Thoracic aorta (tissue), 2 donors: ENCODE data around the gene CELF4. TPM values are rescaled to one million over a fixed set of nuclear protein-coding genes. Genes with fewer than 3 reads are reported as not detected.

Experiments
- ATAC-seq: fragments of 150-250 bp; one replicate; pipeline ENCODE4 v1.8.0; 2017; ENCODE audit warnings: low read depth; ENCODE audit not compliant: insufficient number of reproducible peaks, low FRiP score
- DNase-seq: peaks from one replicate; pipeline ENCODE4 v3.0.0-alpha.2; 2020; ENCODE audit warnings: low spot score
- H3K27ac ChIP-seq, 2 donors: fragments of 200-600 bp; sonication (generic); 1 replicate in 1 of 2; 2 replicates in 1 of 2; pipeline ENCODE4 v1.5.1; 2016; ENCODE audit warnings: mild to moderate bottlenecking in 2 of 2, moderate library complexity in 2 of 2
- H3K27me3 ChIP-seq: fragments of 200-600 bp; sonication (generic); replicated peaks from 2 replicates; pipeline ENCODE4 v1.6.0; 2016; ENCODE audit warnings: mild to moderate bottlenecking; ENCODE audit not compliant: insufficient read depth
- H3K36me3 ChIP-seq: fragments of 200-600 bp; sonication (generic); one replicate; pipeline ENCODE4 v1.5.1; 2016
- H3K4me1 ChIP-seq, 2 donors: fragments of 200-600 bp; sonication (generic); 1 replicate in 1 of 2; 2 replicates in 1 of 2; pipeline versions ENCODE4 v1.5.1 to v1.6.0; 2016; ENCODE audit warnings: low read depth in 2 of 2, mild to moderate bottlenecking in 1 of 2; ENCODE audit not compliant: control insufficient read depth in 1 of 2
- H3K4me3 ChIP-seq: fragments of 200-600 bp; sonication (generic); 2 replicates; pipeline ENCODE4 v1.5.1; 2016; ENCODE audit warnings: mild to moderate bottlenecking
- H3K9me3 ChIP-seq: fragments of 200-600 bp; sonication (generic); 2 replicates; pipeline ENCODE4 v1.5.1; 2016
- CTCF ChIP-seq: fragments of 200-600 bp; sonication (generic); IDR thresholded peaks from one replicate; pipeline ENCODE4 v1.5.1; 2019; ENCODE audit warnings: antibody characterized with exemption
- total RNA-seq, 2 donors: library from RNA; depleted of rRNA; stranded (reverse); fragments of >200 nt; gene quantifications; one replicate each; pipeline versions ENCODE4 v1.1.0 to v1.2.3, GENCODE V29; 2016

Gene CELF4
- total RNA-seq, 2 donors from 2014 or later: not detected

DNA sequence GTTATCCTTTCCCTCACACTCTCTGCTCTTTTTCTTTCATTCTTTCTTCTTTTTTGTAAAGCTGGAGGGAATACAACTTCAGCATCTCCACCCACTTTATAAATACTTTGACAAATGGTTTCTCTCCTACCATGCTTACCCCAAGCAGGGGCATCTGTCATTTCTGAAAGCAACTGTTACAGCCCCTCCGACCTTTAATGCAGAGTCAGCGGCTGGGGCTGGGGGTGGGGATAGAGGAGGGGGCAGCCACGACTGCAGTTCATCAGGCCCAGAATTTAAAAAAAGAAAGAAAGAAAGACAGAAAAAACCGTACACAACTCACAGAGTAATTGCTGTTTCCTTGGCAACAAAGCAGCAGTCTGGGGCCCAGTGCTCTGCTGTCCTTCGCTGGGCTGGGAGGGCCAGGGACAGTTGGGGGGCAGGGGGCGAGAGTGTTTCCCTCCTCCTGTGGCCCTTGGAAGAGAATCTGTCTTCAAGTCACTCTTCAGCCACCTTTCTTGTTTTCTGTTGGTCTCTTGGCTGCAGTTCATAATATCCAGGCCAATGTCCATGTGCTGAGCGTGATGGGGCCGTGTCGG lies 53.8 kb downstream of the CELF4 start:
- no peak overlapping the region for H3K27ac ChIP-seq
- no peaks in the 10 kb centered on the region for H3K9me3 ChIP-seq
- H3K4me3 ChIP-seq: no peak overlapping the region
- DNase-seq (no peak), ATAC-seq (no peak)
- no peaks in the 10 kb centered on the region for H3K36me3 ChIP-seq
- H3K27me3 ChIP-seq: no peaks in the 10 kb centered on the region
- TF ChIP-seq CTCF: no peak
- no peaks in the 10 kb centered on the region for H3K4me1 ChIP-seq

DNA sequence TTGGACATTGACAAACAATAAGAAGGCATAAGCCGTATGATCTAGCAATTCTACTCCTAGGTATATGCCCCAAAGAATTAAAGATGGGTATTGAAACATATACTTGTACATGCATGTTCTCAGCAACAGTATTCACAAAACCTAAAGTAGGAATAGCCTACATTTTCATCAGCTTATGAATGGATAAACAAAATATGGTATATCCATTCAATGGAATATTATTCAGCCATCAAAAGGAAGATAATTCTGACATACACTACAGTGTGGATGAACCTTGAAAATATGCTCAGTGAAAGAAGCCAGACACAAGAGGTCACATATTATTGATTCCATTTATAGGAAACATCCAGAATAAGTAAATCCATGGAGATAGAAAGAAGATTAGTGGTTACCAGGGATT lies 56.0 kb downstream of the CELF4 start:
- DNase-seq: no peak
- Histone ChIP-seq H3K9me3 (no peaks in the 10 kb centered on the region), H3K36me3 (no peaks in the 10 kb centered on the region), H3K4me3 (no peak overlapping the region), H3K27me3 (no peaks in the 10 kb centered on the region), H3K27ac (no peak overlapping the region), H3K4me1 (no peaks in the 10 kb centered on the region)
- no peak for ATAC-seq
- TF ChIP-seq CTCF: no peak

DNA sequence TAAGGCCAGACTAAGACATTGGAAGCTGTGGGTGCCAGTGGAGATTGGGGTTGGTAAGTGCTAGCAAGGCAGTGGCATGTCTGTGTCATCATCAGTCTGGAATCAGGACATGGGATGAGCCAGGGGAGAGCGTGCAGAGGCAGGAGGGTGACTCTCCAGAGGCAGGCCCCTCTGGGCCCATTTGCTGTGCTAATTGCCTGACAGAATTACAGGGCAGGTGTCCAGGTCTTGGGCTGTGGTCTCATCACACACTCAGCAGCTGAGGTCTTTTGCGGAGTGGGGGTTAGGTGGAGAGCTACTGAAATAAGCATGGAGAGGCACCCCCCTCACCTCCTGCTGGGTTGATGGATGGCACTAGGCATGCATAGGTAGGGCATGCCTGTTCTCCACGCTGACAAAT lies 57.4 kb downstream of the CELF4 start:
- Histone ChIP-seq H3K9me3 (no peaks in the 10 kb centered on the region), H3K27ac (no peak overlapping the region), H3K36me3 (no peaks in the 10 kb centered on the region), H3K4me3 (no peak overlapping the region), H3K27me3 (no peaks in the 10 kb centered on the region), H3K4me1 (no peaks in the 10 kb centered on the region)
- DNase-seq (no peak), ATAC-seq (no peak)
- TF ChIP-seq CTCF: no peak

- H3K36me3 ChIP-seq: no peaks in the 10 kb centered on the region
- no peaks in the 10 kb centered on the region for H3K4me1 ChIP-seq
- no peak overlapping the region for H3K27ac ChIP-seq
- no peaks in the 10 kb centered on the region for H3K9me3 ChIP-seq
- ATAC-seq (no peak), DNase-seq (no peak)
- H3K4me3 ChIP-seq: no peak overlapping the region
- no peaks in the 10 kb centered on the region for H3K27me3 ChIP-seq
- no peak for TF ChIP-seq CTCF
Observed at GRCh38 chr18:37507239-37507638, 58.4 kb downstream of the CELF4 start.

- Histone ChIP-seq H3K9me3 (no peaks in the 10 kb centered on the region), H3K27me3 (no peaks in the 10 kb centered on the region), H3K27ac (no peak overlapping the region), H3K4me1 (no peaks in the 10 kb centered on the region), H3K4me3 (no peak overlapping the region), H3K36me3 (no peaks in the 10 kb centered on the region)
- ATAC-seq (no peak), DNase-seq (no peak)
- TF ChIP-seq CTCF: no peak
Observed at GRCh38 chr18:37506001-37506400, 59.6 kb downstream of the CELF4 start.
